Middle frontal gyrus (tissue), 1 donor: ENCODE results near the gene RNF113B.

Experiments
- DNase-seq: peaks from one replicate; pipeline ENCODE4 v3.0.0-alpha.2; 2015; ENCODE audit warnings: low spot score; ENCODE audit errors: extremely low spot score

Gene RNF113B

DNA sequence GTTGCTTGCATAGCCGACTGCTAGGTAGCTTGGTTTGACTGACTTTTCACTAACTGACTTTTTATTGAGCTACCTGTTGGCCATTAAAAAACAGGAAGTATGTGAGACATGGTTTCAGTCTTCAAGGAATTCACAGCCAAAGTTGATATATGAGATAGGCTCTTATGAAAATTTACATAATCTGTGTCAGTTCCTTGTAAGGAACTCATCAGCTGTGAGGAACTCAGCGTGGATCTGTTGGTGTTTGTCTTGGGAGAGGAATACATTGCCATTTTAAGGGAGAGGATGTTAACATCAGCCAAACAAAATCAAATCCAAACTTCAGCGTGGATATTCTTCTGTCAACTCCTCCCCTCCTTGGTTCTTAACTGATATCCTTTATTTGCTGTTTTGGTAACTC lies 2.0 kb downstream of the RNF113B start:
- no peak for DNase-seq

DNA sequence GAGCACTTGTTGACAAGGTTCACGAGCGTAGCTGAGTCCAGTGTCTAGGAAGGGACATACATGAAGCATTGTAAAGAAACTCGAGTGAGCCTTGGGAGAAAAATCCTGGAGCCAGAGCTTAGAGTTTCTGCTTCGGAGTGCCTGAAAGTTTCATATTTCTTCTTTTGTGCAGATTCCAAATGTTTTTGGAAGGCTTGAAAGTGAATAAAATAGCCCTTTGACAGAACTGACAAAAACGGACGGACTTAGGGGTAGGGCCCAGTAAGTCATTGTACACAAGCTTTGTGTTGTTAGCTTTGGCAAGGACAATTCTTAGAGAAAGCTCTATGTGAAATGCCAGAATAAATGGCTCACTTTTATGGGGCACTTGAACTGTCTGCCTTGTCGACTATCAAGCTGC lies 2.8 kb downstream of the RNF113B start:
- no peak for DNase-seq

DNA sequence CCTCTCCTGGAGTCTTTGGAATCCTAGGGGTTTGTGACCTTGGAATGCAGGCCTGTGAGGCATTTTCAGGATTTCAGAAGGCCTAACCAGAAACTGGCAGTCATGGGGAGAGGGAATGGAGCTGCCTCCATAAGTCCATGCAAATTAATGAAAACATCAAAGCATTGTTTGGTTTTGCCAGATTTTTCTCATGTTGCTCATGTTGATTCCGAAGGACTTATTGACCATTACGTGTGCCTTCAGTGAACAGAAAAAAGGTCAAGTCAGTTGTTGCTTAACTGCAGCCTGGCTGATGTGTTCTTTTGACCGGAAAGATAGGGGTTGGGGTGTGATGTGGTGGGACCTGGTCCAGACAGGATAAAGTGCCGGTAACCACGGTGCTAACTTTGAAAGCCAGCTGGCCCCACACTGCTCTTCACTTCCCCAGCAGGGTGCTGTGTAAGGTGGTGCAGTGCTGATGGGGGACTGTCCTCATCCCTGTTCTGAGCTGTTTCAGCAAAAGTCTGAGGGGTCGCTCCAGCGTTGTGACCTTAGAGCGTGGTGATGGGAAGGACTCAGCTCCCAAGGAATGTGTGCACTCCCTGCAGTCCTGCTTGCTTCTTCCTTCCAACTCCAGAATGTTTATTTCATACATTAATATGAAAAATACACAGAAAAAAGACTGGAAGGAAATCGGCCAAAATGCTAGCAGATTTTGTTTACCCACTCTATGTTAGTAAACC lies 3.5 kb downstream of the RNF113B start:
- no peak for DNase-seq

DNA sequence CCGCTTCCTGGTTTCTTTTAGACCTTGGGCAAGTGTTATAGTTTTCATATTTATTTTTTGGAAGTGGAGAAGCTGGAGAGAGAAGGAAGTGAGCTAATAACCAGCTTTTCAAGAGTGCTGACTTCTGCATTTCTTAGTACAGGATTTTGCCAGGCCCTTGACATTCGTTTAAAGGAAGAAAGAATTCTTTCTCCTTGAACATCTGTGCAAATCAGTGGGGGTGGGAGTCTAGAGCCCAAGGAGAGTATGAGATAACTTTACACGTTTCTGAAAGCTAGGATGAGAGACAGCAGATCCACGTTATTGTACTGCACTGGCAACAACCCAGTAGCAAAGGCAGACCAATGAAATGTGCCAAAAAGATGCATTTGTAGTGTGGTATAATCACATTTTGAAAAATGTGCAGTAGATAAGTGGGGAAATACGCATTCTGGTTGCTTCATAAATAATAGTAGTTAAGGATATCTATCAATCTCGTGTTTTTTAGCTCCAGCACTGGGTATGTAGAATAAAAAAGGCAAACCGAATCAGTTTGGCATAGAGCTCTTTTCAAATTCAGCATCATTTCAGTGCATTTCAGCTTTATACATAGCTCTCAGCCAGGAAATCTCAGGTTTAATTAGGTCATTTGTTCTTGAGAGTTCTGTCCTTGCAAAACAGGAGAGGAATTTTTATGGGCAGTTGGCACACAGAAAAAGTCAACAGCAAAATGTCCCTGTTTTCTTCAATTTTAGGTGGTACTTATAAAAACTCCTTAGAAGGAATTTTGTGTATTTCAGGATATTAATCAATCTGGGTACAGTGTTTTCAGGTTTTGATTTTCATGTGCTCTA lies 4.3 kb downstream of the RNF113B start:
- DNase-seq, result no peak

DNA sequence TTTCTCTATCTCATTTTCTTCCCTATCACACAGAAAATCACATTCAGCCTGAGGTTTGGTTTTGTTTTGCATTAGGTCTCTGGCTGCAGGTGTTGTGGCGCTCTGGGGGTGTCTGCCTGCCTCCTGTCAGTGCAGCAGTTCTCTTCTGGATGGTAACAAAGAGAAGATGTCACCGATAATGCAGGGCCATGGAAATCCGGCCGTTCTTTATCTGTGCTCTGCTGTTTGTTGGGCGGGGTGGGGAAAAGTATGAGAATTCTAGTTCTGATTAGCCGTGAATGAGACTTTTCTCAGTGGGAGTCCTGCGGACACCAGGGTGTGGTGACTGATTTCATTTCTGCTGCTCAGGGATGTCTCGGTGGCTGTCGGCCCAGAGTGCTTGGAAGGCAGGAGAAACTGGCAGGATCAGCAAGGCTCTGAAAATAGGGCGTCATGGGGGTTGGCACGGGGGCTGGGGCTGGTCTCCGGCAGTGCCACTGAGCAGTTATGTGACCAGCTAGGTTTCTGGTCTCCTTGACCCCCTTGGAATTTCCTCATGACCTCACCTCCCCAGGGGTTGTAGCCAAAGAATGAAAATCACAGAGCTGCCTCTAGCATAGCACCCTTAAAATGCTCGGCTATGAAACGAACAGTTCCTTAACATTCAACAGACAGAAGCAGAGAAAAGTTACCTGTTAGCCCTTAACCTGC lies 5.0 kb downstream of the RNF113B start:
- DNase-seq, result no peak

DNA sequence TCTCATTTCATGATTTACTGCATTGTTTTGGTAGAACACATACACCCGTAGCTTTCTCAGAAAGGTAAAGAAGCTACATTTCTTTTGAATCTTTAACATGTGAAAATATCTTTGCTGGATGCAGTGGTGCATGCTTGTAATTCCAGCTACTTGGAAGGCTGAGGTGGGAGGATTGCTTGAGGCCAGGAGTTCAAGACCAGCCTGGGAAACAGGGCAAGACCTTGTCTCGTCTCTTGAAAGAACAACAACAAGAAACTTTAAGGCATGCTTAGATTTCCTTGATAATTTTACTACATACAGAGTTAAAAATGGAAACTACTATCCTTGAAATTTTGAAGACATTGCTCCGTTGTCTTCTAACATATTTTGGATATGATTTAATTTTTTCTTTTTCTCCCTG lies 7.7 kb downstream of the RNF113B start:
- no peak for DNase-seq

DNA sequence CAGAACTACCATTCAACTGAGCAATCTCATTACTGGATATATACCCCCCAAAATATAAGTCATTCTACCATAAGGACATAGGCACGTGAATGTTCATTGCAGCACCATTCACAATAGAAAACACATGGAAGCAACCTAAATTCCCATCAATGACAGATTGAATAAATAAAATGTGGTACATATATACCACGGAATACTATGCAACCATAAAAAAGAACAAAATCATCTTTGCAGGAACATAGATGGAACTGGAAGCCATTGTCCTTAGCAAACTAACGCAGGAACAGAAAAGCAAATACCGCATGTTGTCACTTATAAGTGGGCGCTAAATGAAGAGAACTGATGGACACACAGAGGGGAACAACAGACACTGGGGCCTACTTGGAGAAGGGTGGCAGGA lies 14.1 kb downstream of the RNF113B start:
- DNase-seq, result no peak

DNA sequence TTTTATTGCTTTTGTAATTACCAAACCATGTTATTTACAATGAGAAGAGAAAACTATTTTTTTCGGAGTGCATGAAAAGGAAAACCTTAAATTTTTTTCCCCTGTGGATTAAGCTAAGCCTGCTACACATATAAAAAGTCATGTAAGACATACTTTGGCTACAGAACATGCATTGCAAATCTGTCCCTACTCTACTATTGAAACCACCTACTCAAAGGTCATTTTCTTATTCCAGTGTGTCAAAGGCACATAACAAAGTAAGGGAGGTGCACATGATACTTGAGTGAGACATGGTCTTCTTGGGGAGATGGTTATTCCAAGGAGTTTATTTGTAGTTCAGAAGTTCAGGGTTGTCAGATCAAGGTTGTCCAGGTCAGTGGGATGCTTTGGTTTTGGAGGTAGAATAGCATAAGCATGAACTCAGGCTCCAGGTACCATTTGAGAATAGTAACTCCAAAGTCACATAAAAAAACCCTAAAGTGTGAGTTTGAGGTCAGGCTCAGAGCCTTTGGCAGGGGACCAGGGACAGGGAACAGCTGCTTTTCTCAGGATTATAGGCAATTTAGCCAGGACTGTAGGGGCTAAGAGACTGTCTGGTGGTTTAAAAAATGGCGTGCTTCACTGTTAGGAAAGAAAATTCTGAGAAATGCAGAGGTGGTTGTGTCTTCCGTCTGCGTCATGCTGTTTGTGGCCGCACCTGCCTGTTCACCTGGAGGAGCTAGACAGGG lies 18.7 kb downstream of the RNF113B start:
- DNase-seq, result no peak

DNA sequence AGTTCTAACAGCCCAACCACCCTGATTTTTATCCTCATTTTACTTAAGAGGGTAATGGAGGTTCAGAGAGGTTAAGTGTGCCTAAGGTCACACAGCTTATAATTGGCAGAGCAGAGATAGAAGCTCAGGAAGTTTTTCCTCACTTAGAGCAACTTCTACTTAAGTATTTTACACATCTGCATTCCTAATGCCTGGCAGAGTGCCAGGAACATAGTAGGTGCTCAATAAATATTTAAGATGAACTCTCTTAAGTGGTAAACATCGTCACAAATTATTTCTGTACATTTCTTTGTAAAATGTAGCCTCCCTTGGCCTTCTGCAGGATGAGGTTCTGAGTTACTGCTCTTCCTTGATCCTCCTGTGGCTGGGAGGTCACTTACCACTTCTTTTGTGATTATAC lies 19.5 kb downstream of the RNF113B start:
- DNase-seq, result no peak

DNA sequence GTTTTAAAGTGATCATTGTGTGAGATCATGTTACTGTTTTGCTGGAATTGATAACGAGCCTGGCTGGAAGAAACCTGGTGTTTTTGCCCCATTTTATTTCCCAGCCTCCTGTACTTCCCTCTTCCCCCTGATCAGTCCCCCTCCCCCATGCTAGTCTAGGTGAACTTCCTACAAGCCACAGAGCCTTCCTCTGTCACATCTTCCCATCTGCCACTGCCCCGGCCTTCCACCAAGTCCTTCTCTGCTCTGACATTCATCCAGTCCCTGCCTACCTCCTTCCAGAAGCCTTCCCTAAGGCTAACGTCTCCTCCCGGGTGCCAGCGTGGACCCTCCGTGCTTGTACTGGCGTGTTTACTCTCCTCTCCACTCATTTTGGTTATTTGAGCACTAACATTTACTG lies 19.9 kb downstream of the RNF113B start:
- no peak for DNase-seq

DNA sequence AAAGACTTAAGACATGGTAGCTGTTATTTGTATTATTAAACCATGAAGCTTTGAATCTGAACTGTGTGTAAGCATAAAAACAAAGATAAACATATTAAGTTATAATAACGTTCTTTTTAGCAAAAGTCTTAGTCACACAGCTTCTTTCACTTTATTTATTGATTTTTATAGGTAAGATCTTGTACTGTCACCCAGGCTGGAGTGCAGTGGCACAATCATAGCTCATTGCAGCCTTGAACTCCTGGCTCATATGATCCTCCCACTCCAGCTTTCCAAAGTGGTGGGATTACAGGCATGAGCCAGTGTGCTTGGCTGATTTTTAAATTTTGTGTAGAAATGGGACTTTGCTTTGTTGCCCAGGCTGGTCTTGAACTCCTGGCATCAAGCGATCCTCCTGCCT lies 20.8 kb downstream of the RNF113B start:
- DNase-seq, result no peak

DNA sequence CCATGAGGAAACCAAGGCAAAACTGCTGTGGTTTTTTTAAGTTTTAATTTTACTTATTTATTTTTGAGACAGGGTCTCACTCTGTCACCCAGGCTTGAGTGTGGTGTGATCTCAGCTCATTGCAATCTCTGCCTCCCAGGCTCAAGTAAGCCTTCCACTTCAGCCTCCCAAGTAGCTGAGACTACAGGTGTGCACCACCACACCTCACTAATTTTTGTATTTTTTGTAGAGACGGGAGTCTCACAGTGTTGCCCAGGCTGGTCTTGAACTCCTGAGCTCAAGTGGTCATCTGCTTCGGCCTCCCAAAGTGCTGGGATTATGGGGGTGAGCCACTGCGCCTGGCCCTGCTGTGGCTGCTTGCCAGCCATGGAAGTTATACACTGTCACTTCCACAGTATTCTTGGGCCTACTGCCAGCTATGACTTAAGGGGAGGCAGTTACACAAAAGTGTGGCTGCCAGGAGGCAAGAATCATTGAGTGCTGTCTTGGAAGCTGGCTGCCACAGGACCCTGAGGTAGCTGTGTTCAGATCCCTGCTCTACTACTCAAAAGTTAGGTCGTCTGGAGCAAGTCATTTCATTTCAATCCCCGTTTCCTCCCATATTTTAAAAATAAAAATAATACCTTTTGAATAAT lies 21.5 kb downstream of the RNF113B start:
- no peak for DNase-seq

DNA sequence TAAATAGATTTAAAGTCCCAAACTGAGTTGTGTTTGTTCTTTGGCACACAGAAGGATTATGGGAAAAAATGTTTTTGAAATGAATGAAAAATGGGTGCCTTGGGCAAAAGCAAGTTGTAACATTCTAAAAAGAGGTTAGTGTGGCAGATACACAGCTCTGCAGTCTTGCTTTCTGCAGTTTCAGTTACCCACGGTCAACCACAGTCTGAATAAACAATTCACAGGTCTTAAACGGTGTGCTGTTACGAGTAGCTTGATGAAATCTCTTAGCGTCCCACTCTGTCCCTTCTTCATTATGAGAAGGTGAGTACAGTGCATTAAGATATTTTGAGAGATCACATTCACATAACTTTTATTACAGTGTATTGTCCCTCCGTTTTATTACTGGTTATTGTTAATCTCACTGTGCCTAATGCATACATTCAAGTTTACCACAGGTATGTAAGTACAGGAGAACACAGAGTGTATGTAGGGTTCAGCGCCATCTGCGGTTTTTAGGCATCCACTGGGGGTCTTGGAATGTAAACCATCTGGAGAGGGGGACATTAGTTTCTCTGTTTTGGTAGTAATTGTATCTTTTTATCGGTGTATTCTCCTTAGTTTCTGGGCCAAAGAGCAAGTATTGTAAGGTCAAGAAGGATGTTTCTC lies 26.1 kb downstream of the RNF113B start:
- DNase-seq, result no peak

DNA sequence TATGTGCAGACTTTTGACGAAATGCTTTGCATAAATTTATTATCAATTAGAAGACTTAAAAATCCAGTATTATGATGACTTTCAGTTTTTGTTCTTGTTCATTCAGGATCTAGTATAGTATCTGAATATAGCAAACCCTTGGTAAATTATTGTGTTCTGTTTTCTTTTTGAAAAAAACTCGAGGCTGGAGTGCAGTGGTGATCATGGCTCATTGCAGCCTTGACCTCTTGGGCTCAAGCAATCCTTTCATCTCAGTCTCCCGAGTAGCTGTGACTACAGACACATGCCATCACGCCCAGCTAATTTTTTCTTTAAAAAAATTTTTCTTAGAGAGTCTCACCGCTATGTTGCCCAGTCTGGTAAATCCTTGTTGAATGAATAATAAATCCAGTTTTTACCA lies 29.5 kb downstream of the RNF113B start:
- DNase-seq, result no peak

DNA sequence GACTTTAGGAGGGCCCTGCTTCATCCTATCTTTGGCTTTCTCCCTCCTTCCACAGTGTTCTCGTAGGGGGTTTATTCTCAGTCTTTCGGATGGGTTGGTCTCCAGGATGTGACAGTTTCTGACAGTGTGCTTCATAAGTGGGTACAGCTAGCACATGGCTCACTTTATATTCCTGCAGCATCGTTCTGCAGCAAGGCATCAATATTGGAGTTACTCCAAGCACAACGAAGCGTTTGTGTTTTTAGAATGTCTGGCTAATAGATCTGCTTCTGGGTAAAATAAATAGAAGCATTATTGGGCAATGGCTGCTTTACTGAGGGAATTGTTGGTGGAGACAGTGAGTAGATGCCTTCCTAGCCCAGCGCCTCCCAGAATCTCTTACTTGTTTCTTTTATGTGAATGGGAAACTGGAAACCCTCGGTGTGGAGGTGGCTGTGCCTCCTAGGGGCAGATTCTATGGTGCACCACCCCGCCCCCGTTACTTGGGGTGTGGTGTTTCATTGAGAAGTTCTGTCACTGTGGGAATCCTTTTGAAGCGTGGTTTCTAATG lies 32.2 kb downstream of the RNF113B start:
- DNase-seq, result no peak

DNA sequence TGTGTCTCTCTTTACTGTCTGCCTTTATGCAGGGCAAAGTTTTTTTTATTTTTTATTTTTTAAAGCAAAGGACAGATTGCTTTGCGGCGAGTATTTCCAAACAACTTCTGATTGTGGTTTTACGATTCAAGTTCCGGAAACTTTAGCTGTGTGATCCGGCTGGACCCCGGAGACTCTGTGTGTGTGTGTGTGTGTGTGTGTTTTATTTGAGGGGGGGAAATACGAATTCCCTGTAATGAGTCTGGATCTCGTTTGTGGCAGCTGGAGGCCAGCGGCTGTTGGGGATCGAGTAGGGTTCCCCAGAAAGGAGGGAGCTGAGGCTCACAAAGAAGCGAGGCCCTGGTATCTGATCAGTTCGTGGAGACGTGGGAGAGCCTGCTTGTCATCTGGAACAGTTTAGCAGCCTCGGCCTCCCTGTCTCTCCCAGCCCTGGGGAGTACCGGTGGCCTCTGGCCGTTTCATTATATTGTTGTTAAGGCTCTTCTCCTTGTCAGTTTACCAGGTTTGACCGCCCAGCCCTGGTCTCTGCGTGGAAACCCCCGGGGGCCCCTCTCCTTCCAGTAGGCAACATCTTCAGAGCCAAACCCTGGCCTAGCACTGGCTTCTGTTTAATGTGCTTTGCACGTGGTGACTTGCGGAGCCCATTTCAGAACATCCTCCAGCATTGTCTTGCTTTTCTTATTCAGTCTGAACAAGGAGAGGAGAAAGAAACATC lies 32.9 kb downstream of the RNF113B start:
- DNase-seq, result no peak

DNA sequence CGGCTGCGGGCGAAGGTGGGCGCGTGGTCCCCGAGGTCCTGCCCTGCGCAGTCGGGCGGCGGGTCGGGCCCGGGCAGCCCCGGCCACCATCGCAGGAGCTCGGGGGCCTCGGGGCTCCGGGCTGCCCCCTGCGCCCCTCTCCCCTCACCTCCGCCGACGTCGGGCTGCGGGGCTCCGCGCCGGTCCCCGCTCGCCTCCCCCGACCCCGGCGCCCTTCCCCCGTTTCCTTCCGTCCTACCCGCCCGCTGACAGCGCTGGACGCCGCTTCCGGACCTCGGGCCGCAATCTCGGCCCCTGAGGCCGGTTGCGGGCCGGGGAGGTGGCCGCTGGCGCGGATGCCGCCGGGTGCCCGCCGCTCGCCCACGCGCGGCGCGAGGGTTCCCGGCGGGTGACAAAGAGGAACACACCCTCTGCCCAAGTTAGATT lies 33.5 kb downstream of the RNF113B start:
- DNase-seq, result no peak

DNA sequence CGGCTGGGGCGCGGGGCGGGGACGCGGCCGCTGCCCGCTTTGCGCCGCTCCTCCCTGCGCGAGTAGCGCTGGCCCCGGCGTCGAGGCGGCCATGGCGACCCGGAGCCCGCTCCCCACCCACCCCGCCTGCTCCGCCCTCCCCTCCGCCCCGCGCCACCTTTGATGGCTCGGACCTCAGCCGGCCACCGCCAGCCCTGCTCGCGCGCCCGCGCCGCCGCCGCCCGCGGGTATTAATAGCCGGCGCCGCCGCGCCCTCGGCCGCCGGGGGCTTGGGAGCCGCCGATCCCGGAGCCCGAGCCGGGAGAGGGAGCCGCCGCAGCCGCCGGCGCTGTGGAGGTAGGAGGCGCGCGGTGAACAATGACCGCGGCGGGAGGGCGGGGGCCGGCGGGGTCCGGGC lies 33.9 kb downstream of the RNF113B start:
- DNase-seq, result no peak

DNA sequence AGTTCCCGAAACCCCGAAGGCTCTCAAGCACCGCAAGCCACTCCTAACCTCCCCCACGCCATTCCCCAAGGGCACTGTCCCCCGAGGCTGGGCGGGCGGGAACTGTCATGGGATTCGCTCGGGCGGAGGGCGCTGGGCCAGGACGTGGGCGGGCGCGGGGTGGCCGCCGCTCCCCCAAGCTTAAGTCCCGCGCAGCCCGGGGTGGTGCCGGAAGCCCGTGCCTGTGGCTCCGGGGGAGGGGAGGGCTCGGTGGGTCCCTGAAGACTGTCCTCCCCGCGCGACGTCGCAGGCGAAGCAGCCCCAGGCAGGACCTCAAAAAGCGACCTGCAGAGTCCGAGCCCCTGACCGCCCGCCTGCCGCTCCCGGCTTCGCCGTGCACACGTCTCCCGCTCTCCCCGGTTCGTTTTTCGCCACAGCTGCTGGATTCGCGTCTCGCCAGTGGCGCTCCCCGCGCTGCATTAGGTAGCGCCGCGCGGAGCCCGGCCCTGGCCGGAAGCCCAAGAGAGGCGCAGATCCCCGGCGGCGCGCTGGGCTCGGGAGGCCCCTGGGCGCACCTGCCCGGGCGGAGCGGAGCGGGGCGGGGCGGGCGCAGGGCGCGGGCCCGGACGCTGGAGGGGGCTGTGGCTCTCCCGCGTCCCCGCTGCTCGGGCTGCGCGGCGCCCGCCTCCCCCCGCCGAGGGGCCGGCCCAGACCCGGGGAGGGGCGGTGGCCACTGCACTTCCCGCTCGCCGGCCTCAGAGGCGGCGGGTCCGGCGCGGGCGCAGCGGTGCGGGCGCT lies 34.5 kb downstream of the RNF113B start, which contains the start of gene FARP1:
TSS of gene FARP1 (plus strand) at position 715 of the 777 bp plus-strand sequence. CDS start 70,149 bp downstream, outside the sequence.
- DNase-seq, result no peak
